IMR-90 (cell line): Measurements from ENCODE around the gene CAMTA2. TPM values are rescaled to one million over a fixed set of nuclear protein-coding genes. Genes with fewer than 3 reads are reported as not detected.

Experiments used
- ATAC-seq: fragments of 200-7000 bp; cut with Tn5 transposase; 2 replicates; pipeline ENCODE4 v1.9.1; 2020; ENCODE audit warnings: low read depth, mild to moderate bottlenecking, moderate library complexity
- BruUV-seq: library from RNA; stranded (reverse); fragments of 400-500 nt; replicated peaks from 2 replicates; lab custom pipeline; 2021; lab: Mats Ljungman, UMichigan
- CTCF ChIA-PET: fragments of 300-600 bp; formaldehyde crosslinking; extraction: SDS; loops from one replicate; lab custom pipeline; 2021; ENCODE audit warnings: antibody characterized with exemption; lab: Yijun Ruan, JAX
- POLR2A ChIA-PET: fragments of 300-600 bp; sonication (Branson Sonifier 250); formaldehyde crosslinking; loops from one replicate; lab custom pipeline; 2022; ENCODE audit warnings: antibody characterized with exemption; ENCODE audit not compliant: unreplicated experiment; lab: Charles Lee
- DNase-seq: peaks from one replicate; pipeline ENCODE4 v3.0.0; 2013
- H2AFZ ChIP-seq: replicated peaks from 2 replicates; pipeline ENCODE3; 2013; ENCODE audit warnings: low read length, mild to moderate bottlenecking; ENCODE audit not compliant: poor library complexity
- H2AK5ac ChIP-seq: 2 replicates; pipeline ENCODE4 v1.6.1; 2013; ENCODE audit warnings: low read depth, low read length, inconsistent platforms
- H2AK9ac ChIP-seq: replicated peaks from 2 replicates; pipeline ENCODE3; 2013; ENCODE audit warnings: mild to moderate bottlenecking, low read depth, low read length, moderate library complexity; ENCODE audit not compliant: poor library complexity
- H2BK120ac ChIP-seq: 2 replicates; pipeline ENCODE4 v1.6.1; 2013; ENCODE audit warnings: low read depth, low read length, inconsistent platforms
- H2BK15ac ChIP-seq: 3 replicates; pipeline ENCODE4 v1.6.1; 2013; ENCODE audit warnings: low read depth, low read length, inconsistent platforms
- H2BK20ac ChIP-seq: 2 replicates; pipeline ENCODE4 v1.6.1; 2013; ENCODE audit warnings: low read depth, mild to moderate bottlenecking, inconsistent platforms, low read length, moderate library complexity
- H2BK5ac ChIP-seq: 2 replicates; pipeline ENCODE4 v1.6.1; 2013; ENCODE audit warnings: mild to moderate bottlenecking, low read depth, low read length, inconsistent platforms; ENCODE audit not compliant: poor library complexity, severe bottlenecking
- H3K14ac ChIP-seq: replicated peaks from 2 replicates; pipeline ENCODE4 v1.6.1; 2013; ENCODE audit warnings: low read depth, low read length, inconsistent platforms
- H3K18ac ChIP-seq: 2 replicates; pipeline ENCODE4 v1.6.1; 2013; ENCODE audit warnings: low read depth, low read length, control low read depth
- H3K23ac ChIP-seq: 2 replicates; pipeline ENCODE4 v1.6.1; 2013; ENCODE audit warnings: low read depth, low read length, inconsistent platforms
- H3K27ac ChIP-seq: 2 replicates; pipeline ENCODE4 v1.5.1; 2013; ENCODE audit warnings: mild to moderate bottlenecking, control low read depth, low read length; ENCODE audit not compliant: insufficient read depth
- H3K27me3 ChIP-seq: 2 replicates; pipeline ENCODE4 v1.6.1; 2013; ENCODE audit warnings: low read length; ENCODE audit not compliant: control insufficient read depth, insufficient read depth
- H3K36me3 ChIP-seq: 2 replicates; pipeline ENCODE4 v1.6.1; 2013; ENCODE audit warnings: low read length, mixed read lengths; ENCODE audit not compliant: control insufficient read depth, insufficient read depth
- H3K4ac ChIP-seq: 2 replicates; pipeline ENCODE4 v1.6.1; 2013; ENCODE audit warnings: low read depth, low read length, inconsistent platforms
- H3K4me1 ChIP-seq: 2 replicates; pipeline ENCODE4 v1.6.1; 2013; ENCODE audit warnings: low read length, mixed read lengths; ENCODE audit not compliant: control insufficient read depth, insufficient read depth
- H3K4me2 ChIP-seq: 2 replicates; pipeline ENCODE4 v1.6.1; 2013; ENCODE audit warnings: low read depth, mild to moderate bottlenecking, control low read depth, low read length, moderate library complexity
- H3K4me3 ChIP-seq: 2 replicates; pipeline ENCODE4 v1.5.1; 2013; ENCODE audit warnings: low read depth, mild to moderate bottlenecking, control low read depth, low read length, moderate library complexity; ENCODE audit not compliant: insufficient read depth
- H3K56ac ChIP-seq: 2 replicates; pipeline ENCODE4 v1.6.1; 2013; ENCODE audit warnings: low read length, inconsistent platforms; ENCODE audit not compliant: insufficient read depth; ENCODE audit errors: extremely low read depth
- H3K79me1 ChIP-seq, 2 experiments: 2 replicates each; pipeline ENCODE4 v1.6.1; 2013; ENCODE audit warnings: low read length in 2 of 2, inconsistent platforms in 1 of 2, low read depth in 1 of 2
- H3K9ac ChIP-seq: 2 replicates; pipeline ENCODE4 v1.6.1; 2013; ENCODE audit warnings: low read depth, low read length, control low read depth
- H3K9me1 ChIP-seq: 2 replicates; pipeline ENCODE4 v1.6.1; 2013; ENCODE audit warnings: low read length, inconsistent platforms; ENCODE audit not compliant: insufficient read depth
- H3K9me3 ChIP-seq: 2 replicates; pipeline ENCODE4 v1.6.1; 2013; ENCODE audit warnings: low read length; ENCODE audit not compliant: control insufficient read depth, insufficient read depth
- H4K20me1 ChIP-seq: 2 replicates; pipeline ENCODE4 v1.6.1; 2013; ENCODE audit warnings: low read length, inconsistent platforms; ENCODE audit not compliant: insufficient read depth
- H4K5ac ChIP-seq: 2 replicates; pipeline ENCODE4 v1.6.1; 2013; ENCODE audit warnings: mild to moderate bottlenecking, low read depth, low read length, control low read depth
- H4K8ac ChIP-seq, 2 experiments: 2 replicates each; pipeline ENCODE4 v1.6.1; 2013; ENCODE audit warnings: low read depth in 2 of 2, low read length in 2 of 2, control low read depth in 1 of 2, inconsistent platforms in 1 of 2
- H4K91ac ChIP-seq: 2 replicates; pipeline ENCODE4 v1.6.1; 2013; ENCODE audit warnings: low read depth, low read length, inconsistent platforms; ENCODE audit not compliant: insufficient read depth
- BHLHE40 ChIP-seq: fragments of 150-350 bp; IDR thresholded peaks from 2 replicates; pipeline ENCODE4 v1.6.1; 2016; ENCODE audit warnings: mild to moderate bottlenecking, low read depth, low read length
- CHD1 ChIP-seq: IDR thresholded peaks from 2 replicates; pipeline ENCODE4 v1.6.1; 2012; ENCODE audit warnings: low read depth, low read length, improper control_type of control experiment
- FOS ChIP-seq: fragments of 150-350 bp; IDR thresholded peaks from 2 replicates; pipeline ENCODE4 v1.6.1; 2016; ENCODE audit warnings: low read depth, low read length
- MAFK ChIP-seq: IDR thresholded peaks from 2 replicates; pipeline ENCODE4 v1.6.1; 2012; ENCODE audit warnings: low read depth, low read length, improper control_type of control experiment
- MAZ ChIP-seq: IDR thresholded peaks from 2 replicates; pipeline ENCODE4 v1.6.1; 2012; ENCODE audit warnings: low read depth, mild to moderate bottlenecking, low read length, improper control_type of control experiment, moderate library complexity, borderline replicate concordance
- POLR2A ChIP-seq: IDR thresholded peaks from 2 replicates; pipeline ENCODE4 v1.6.1; 2012; ENCODE audit warnings: mild to moderate bottlenecking, low read depth, low read length
- RAD21 ChIP-seq: IDR thresholded peaks from 2 replicates; pipeline ENCODE4 v1.6.1; 2012; ENCODE audit warnings: low read length, improper control_type of control experiment
- RCOR1 ChIP-seq: IDR thresholded peaks from 2 replicates; pipeline ENCODE4 v1.6.1; 2012; ENCODE audit warnings: mild to moderate bottlenecking, low read length, improper control_type of control experiment; ENCODE audit not compliant: insufficient replicate concordance
- RFX5 ChIP-seq: IDR thresholded peaks from 2 replicates; pipeline ENCODE4 v1.8.0; 2012; ENCODE audit warnings: low read depth, mild to moderate bottlenecking, low read length, moderate library complexity
- USF2 ChIP-seq: fragments of 150-350 bp; IDR thresholded peaks from 2 replicates; pipeline ENCODE4 v1.6.1; 2017; ENCODE audit warnings: mild to moderate bottlenecking, antibody characterized with exemption, low read length, low read depth
- WGBS, 2 experiments: methylation state at CpG; one replicate each; pipeline versions ENCODE4 v1.1.5 to v1.1.7; 2013; ENCODE audit warnings: missing lambda C conversion rate in 2 of 2; ENCODE audit not compliant: insufficient read length in 1 of 2; ENCODE audit errors: extremely low coverage in 2 of 2; 5-methylcytosine and 5-hydroxymethylcytosine counted together
- dilution Hi-C: fragments of 300-500 bp; cut with HindIII; formaldehyde crosslinking; loops from one replicate; pipeline ENCODE4 v1.14.3; 2018; ENCODE audit warnings: low sequenced_read_pairs; ENCODE audit not compliant: unreplicated experiment
- in situ Hi-C: fragments of 300-500 bp; cut with MboI; formaldehyde crosslinking; loops from 3 replicates; pipeline ENCODE4 v1.14.3; 2019; ENCODE audit warnings: low sequenced_read_pairs, inconsistent platforms, mixed read lengths
- intact Hi-C: fragments of 100-400 bp; cut with micrococcal nuclease; formaldehyde crosslinking; loops from 2 replicates; pipeline ENCODE4 v1.10.0; 2022
- polyA plus RNA-seq, 3 experiments: library from polyadenylated mRNA; depleted of rRNA; stranded (reverse); fragments of >200 nt; gene quantifications; 2 replicates each; pipeline ENCODE4 v1.2.3, GENCODE V29; 2012; ENCODE audit warnings: low replicate concordance in 1 of 3
- total RNA-seq: library from RNA; depleted of rRNA; stranded (reverse); fragments of >200 nt; gene quantifications from 2 replicates; pipeline ENCODE4 v1.2.3, GENCODE V29; 2012
- TF ChIP-seq, protein P1 (sequence below): conservative IDR thresholded peaks from 2 replicates; pipeline ENCODE4 v1.5.1; 2012; ENCODE audit warnings: mild to moderate bottlenecking, low read depth, low read length, improper control_type of control experiment

CAMTA2 gene
- total and polyA plus RNA-seq, 2 of the 4 experiments (the other 2 are of a cell fraction): 1.4 to 54.7 TPM

GRCh38 chr17:4973256-4974114 lies 14.0 kb downstream of the CAMTA2 start:
- Histone ChIP-seq H3K27ac (no peak overlapping the region), H3K4me1 (peaks cover 12% of the 10 kb centered on the region), H3K9ac (no peak overlapping the region), H3K4ac (no peak overlapping the region), H3K23ac (no peak overlapping the region), H3K14ac (no peak overlapping the region), H3K4me2 (no peak overlapping the region), H2BK120ac (no peak overlapping the region), H3K27me3 (no peaks in the 10 kb centered on the region), H3K9me3 (no peaks in the 10 kb centered on the region), H4K20me1 (peaks cover 6% of the 10 kb centered on the region; the same call in 1 of the 2 replicates), H3K9me1 (peaks cover 29% of the 10 kb centered on the region), H4K8ac (no peak overlapping the region), H3K18ac (no peak overlapping the region), H3K4me3 (no peak overlapping the region), H2BK15ac (no peak overlapping the region), H3K36me3 (peaks cover 49% of the 10 kb centered on the region), H2BK5ac (no peak overlapping the region), H2AK5ac (no peak overlapping the region), H4K91ac (no peak overlapping the region), H4K5ac (no peak overlapping the region), H3K79me1 (peaks cover 10 to 59% of the 10 kb centered on the region in 2 experiments; a peak in 3 of 4 replicates), H2AFZ (no peak overlapping the region), H3K56ac (no peak overlapping the region), H2BK20ac (no peak overlapping the region), H2AK9ac (peak overlapping the region; percentile 5)
- ATAC-seq (no peak), DNase-seq (no peak)
- in situ Hi-C loops (no loop called here), intact Hi-C loops (no loop called here), dilution Hi-C loops (no loop called here)
- ChIA-PET POLR2A (no interaction called here), CTCF (no interaction called here)
- BruUV-seq: no TSS peak
- WGBS, 2 experiments: 90% methylated on average over 5 of the region's 10 CpGs; no CpG with 5 or more reads in 1 of the 2 experiments
- TF ChIP-seq POLR2A (no peak), BHLHE40 (no peak), USF2 (no peak), RCOR1 (no peak), FOS (no peak), CHD1 (no peak), RFX5 (no peak), RAD21 (no peak), MAZ (no peak), MAFK (no peak)
- TF ChIP-seq, protein P1, sequence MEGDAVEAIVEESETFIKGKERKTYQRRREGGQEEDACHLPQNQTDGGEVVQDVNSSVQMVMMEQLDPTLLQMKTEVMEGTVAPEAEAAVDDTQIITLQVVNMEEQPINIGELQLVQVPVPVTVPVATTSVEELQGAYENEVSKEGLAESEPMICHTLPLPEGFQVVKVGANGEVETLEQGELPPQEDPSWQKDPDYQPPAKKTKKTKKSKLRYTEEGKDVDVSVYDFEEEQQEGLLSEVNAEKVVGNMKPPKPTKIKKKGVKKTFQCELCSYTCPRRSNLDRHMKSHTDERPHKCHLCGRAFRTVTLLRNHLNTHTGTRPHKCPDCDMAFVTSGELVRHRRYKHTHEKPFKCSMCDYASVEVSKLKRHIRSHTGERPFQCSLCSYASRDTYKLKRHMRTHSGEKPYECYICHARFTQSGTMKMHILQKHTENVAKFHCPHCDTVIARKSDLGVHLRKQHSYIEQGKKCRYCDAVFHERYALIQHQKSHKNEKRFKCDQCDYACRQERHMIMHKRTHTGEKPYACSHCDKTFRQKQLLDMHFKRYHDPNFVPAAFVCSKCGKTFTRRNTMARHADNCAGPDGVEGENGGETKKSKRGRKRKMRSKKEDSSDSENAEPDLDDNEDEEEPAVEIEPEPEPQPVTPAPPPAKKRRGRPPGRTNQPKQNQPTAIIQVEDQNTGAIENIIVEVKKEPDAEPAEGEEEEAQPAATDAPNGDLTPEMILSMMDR: no peak
